NCI-H146 treated with DMSO at 0.1 percent for 48 hours (cell line): Measurements from ENCODE around the gene PCCA.

Experiments used
- DNase-seq: peaks from one replicate; lab custom pipeline; 2025; ENCODE audit not compliant: unreplicated experiment; lab: John Stamatoyannopoulos, UW

PCCA gene

GRCh38 chr13:100451923-100452322 lies 363.0 kb downstream of the PCCA start:
- DNase-seq, result no peak

DNA sequence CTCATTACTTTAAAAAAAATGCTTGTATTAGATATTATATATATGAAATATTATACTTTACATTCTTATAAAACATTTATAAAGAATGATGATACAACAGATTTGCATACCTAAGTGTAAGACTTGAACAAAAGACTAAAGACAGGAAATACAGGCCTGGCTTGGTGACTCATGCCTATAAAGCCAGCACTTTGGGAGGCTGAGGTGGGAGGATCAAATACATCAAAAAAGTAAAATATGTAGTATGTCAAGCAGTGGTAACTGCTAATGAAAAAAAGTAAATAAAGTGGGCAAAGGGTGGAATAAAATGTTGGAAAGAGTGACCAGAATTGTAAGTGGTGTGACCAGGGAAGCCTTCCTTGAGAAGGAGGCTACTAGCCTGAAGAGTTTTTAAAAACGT lies 366.0 kb downstream of the PCCA start:
- no peak for DNase-seq

DNA sequence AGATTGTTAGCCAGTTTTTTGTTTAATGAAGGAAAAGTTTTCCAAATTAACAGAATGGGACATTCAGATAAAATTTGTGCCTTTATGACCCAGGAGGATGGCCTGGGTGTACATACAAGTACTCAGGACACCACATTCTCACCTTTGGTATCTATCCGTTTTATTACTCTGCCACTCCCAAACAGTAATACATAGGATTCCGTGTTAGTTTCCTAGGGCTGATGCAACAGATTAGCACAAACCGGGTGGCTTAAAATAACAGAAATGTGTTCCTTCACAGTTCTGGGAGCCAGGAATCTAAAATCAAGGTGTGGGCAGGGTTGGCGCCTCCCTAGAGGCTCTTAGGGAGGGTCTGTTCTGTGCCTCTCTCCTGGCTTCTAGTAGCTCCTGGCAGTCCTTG lies 369.8 kb downstream of the PCCA start:
- DNase-seq, result no peak

GRCh38 chr13:100459747-100460146 lies 370.9 kb downstream of the PCCA start:
- DNase-seq, result no peak

GRCh38 chr13:100460266-100460665 lies 371.4 kb downstream of the PCCA start:
- DNase-seq, result no peak

GRCh38 chr13:100460791-100461190 lies 371.9 kb downstream of the PCCA start:
- no peak for DNase-seq

GRCh38 chr13:100461309-100462030 lies 372.6 kb downstream of the PCCA start:
- DNase-seq, result peak; percentile 97

- no peak for DNase-seq
These were observed 375.1 kb downstream of the PCCA start for GRCh38 chr13:100464006-100464405.

GRCh38 chr13:100465558-100465957 lies 376.7 kb downstream of the PCCA start:
- DNase-seq, result no peak

DNA sequence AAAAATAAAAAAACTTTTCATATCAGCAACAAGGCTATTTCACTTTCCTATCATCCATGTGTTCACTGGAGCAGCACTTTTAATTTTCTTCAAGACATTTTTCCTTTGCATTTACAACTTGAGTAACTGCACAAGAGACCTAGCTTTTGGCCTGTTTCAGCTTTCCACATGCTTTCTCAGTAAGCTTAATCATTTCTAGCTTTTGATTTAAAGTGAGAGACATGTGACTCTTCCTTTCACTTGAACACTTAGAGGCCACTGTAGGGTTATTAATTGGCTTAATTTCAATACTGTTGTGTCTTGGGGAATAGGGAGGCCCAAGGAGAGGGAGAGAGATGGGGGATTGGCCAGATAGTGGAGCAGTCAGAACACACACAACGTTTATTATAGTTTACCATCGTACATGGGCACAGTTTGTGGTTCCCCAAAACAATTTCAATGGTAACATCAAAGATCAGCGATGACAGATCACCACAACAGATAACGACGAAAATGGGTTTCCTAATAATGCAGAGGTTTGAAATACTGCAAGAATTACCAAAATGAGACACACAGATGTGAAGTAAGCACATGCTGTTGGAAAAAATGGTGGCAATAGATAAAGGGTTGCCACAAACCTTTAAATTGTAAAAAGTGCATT lies 382.1 kb downstream of the PCCA start:
- DNase-seq, result no peak

DNA sequence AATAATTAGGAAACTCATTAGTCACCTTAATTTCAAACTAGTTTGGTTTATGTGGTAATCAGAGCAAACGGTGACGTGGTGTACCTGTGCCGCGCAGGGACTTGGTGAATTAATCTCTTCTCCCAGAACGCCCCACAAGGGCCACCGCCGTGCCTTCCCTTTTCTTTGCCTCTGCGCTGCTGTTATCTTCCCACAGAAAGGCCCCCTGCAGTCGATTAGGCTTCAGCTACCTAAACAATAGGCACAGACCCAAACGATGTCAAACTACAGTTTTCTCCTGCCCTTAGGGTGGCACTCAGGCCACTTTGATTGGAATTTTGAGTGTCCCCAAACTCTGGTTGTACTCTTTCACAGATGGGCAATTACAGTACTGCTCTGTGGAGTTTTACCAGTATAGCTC lies 384.2 kb downstream of the PCCA start:
- peak; percentile 58 for DNase-seq

GRCh38 chr13:100473501-100474044 lies 384.7 kb downstream of the PCCA start:
- no peak for DNase-seq

- peak; percentile 80 for DNase-seq
These were observed 388.1 kb downstream of the PCCA start for GRCh38 chr13:100476963-100477362.

GRCh38 chr13:100478107-100478809 lies 389.4 kb downstream of the PCCA start:
- DNase-seq, result no peak

DNA sequence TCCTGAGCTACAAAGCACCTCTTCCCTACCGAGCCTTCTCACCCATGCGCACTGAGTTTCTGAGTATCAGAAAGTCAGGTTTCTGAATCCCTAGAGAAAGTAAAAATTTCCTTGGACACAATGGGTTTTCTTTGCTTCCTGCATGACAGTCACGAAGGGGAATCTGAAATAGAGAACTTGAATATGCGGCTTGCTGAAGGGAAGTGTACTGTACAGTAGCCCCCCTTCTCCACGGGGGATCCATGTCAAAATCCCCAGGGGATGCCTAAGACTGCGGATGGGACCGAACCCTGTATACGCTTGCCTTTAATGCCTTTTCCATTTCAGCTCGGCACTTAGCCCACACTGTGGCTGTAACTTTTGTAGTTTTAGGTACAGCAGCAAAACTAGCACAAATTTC lies 391.8 kb downstream of the PCCA start:
- no peak for DNase-seq

GRCh38 chr13:100483139-100483538 lies 394.2 kb downstream of the PCCA start:
- DNase-seq, result no peak

DNA sequence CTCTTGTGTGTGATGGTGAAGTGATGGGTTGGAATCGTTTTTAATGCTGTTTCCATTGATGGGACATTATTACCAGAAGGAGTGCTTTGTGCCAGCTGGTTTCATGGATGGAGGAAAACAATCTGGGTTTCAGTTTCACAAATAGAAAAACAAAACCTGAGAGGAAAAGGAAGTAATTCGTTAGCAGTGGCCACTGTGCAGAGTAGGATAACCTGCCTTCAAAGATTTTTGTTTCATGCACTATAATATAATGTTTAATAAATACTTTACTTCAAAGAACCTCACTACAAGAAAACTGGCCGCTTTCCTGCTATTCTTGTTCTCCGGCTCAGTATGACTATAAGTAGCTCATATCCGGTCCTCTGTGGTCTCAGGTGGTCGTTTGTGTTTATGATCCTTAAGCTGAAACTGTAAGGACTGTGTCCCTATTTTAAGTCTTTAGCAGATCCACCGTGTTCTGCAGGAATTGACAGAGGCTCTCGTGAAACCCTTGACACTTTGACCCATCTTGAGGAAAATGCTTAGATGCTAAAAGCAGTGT lies 395.0 kb downstream of the PCCA start:
- DNase-seq, result no peak

DNA sequence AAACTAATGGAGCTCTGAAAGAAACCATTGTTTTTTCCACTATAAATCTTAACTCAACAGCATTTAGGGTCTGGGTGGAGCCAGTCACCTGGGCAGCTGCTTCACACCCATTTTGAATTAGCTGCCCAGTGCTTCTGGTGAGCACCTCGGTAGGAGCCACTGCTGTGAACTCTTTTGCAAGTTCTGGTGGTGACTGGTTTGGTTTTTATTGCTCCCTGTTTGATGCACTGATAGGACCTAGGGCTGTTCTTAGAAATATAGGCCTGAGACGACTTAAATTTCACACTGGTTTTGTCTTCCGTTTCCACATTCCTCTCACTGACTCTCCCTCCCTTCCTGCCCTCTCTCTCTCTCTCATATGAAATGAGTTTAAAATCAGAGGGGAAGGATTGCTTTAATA lies 395.8 kb downstream of the PCCA start:
- DNase-seq, result no peak

GRCh38 chr13:100485265-100485664 lies 396.4 kb downstream of the PCCA start:
- no peak for DNase-seq

- DNase-seq, result peak; percentile 96
These were observed 401.8 kb downstream of the PCCA start for GRCh38 chr13:100490692-100491091.

DNA sequence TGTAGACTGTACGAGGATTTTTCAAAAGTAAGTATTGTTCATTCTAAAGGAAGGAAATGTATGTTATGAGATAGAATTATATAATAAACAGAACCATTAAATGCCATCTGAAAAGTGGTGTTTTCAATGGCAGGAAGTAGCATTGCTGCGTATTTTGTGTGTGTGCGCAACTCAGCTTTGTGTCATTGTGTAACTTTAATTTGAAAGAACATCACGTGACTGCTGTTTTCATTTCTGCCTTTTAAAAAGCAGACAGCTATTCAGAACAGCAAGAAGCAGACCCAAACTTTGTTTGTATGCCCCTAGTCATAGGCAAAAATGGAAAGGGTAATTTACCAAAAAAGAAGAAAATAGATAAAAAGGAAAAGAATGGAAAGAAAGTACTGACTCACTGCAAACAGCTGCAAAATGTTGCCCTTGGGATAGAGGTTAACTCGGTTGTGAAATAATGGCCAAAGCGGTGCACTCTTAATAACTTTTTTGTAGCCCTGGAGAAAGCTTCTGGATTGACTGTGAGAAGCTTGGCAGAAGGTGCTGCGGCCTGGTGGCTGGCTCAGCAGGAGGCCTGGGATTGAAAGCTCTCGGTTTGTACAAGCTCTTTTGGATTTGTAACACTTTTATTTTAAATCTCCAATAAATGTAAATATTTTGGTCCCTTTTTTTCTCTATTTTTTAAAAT lies 402.4 kb downstream of the PCCA start:
- DNase-seq, result no peak
